HEK293 (cell line): ENCODE data around the gene EXOSC7.

Experiments used
- TCF7L2 ChIP-seq: IDR thresholded peaks from 2 replicates; pipeline ENCODE4 v1.6.1; 2011; ENCODE audit warnings: low read depth, mild to moderate bottlenecking, inconsistent platforms, low read length, moderate library complexity, borderline replicate concordance
- TF ChIP-seq, protein P1 (sequence below): fragments of 450-650 bp; formaldehyde crosslinking; IDR thresholded peaks from 2 replicates; pipeline ENCODE4 v1.5.1; 2016; ENCODE audit warnings: missing biosample characterization, missing genetic modification characterization

DNA sequence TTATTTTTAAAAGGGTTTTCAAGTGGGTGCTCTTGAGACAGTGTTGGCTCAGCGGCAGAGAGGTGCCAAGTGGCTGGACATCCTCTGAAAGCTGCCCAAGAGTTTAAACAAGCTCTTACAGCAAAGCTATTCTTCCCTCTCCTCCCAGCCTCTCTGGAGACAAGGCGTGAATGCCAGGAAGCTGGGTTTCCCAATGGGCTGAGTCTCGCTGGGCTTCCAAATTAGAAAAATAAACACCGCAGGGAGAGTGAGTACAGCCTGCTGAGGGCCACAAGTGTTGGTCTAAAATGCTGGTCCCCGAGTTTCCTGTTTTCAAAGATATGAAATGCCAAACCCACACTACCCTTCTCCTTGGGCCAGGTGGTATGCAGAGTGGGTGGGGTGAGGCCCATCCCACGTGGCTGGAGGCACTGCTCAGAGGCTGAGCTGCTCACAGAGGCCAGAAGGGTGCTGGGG is 36.4 kb upstream of the EXOSC7 start:
- TF ChIP-seq, protein P1, sequence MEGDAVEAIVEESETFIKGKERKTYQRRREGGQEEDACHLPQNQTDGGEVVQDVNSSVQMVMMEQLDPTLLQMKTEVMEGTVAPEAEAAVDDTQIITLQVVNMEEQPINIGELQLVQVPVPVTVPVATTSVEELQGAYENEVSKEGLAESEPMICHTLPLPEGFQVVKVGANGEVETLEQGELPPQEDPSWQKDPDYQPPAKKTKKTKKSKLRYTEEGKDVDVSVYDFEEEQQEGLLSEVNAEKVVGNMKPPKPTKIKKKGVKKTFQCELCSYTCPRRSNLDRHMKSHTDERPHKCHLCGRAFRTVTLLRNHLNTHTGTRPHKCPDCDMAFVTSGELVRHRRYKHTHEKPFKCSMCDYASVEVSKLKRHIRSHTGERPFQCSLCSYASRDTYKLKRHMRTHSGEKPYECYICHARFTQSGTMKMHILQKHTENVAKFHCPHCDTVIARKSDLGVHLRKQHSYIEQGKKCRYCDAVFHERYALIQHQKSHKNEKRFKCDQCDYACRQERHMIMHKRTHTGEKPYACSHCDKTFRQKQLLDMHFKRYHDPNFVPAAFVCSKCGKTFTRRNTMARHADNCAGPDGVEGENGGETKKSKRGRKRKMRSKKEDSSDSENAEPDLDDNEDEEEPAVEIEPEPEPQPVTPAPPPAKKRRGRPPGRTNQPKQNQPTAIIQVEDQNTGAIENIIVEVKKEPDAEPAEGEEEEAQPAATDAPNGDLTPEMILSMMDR (tag by site-specific recombination): no peak
- TF ChIP-seq TCF7L2: no peak
